GM15510 (cell line): ENCODE measurements around the gene NET1.

Experiments used
- POLR2A ChIP-seq: IDR thresholded peaks from 3 replicates; pipeline ENCODE4 v1.6.1; 2011; ENCODE audit warnings: borderline replicate concordance; ENCODE audit not compliant: insufficient read length; ENCODE audit errors: extremely low read depth

Gene NET1

DNA sequence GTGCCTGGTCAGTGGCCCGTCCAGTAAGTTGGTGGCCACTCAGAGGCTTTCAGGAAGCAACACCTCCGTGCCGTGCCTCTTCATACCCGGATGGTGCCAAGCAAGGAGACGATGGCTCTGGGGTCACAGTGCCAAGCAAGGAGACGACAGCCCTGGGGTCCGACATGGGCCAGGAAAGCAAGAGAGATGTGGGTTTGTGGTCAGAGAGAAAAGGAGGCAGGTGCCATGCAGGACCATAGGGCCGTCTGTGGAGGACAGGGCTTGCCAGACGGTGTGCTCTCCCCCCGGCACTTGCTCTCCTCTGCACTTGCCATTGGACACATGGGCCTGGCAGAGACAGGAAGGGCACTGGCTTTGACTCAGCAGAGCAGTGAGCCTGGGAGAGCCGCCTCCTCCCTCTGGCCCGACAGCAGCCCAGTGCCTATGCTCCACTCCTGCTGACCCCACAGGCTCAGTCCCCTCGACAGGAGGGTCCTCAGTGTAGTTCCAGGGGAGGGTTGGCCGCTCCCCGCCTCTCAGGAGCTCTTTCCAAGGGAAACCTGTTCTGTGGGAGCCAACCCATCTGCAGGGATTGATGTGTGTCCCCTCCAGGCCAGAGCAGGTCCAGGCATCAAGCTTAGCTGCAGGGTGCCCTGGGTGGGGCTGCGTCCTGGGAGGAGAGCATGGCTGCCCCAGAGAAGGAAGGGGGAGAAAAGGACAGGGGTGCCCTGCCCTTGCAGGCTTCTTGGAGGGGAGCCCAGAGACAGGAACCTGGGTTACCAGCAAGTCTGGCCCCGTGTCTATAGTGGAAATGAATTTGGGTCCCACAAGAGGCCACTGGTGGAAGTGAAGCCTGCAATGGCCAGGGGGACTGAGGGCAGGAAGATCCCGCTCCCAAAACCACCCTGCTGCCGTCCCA, 94.6 kb downstream of the NET1 start:
- TF ChIP-seq POLR2A: no peak

DNA sequence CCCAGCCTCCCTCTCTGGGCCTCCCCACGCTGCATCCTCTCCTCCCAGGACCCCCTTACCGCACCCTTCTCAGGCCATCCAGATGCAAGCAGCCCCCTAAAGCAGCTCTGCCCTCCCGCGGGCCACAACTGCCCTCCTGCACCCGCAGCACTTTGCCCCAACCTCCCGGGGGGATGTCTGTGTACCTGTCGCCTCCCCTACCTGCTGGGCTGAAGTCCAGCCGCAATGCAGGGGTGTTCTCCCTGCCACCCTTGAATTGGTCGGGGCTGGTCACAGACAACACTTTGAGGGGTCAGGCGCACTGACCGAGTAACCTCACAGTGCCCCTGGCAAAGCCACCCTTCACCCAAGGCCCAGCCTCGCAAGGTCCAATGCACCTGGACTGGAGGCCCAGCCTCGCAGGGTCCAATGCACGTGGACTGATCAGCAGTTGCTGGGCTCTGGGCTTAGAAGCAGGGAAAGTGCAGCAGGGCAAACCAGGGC, 95.3 kb downstream of the NET1 start:
- no peak for TF ChIP-seq POLR2A

- no peak for TF ChIP-seq POLR2A
These were observed 95.8 kb downstream of the NET1 start for GRCh38 chr10:5508161-5508604.
